Inflammatory macrophage treated with lipopolysaccharide for 4 hours (primary cell): ENCODE results near the gene NDUFS2.
"Not testable (repeated sequence)": the region's sequence is repeated elsewhere in the genome, so short reads cannot be mapped to it uniquely, and the experiment has no call there.

Source experiments
- DNase-seq: peaks from one replicate; pipeline ENCODE4 v3.0.0-alpha.2; 2020

NDUFS2 gene

DNA sequence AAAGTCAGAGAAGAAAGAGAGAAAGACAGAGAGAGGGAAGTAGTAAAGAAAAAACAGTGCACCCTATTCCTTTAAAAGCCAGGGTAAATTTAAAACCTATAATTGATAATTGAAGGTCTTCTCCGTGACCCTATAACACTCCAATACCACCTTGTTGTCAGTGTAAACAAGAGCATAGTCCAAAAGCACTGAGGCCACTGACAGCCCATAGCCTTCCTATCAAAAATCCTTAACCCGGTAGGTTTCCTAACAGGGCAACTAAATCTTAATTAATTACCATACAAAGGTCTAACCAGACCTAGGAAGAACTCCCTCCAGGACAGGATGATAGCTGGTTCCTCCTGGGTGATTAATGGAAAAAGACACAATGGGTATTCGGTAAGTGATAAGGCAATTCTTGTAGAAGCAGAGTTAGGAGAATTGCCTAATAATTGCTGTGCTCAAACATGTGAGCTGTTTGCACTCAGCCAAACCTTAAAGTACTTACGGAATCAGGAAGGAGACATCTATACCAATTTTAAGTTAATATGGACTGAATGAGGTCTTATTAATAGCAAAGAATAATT, 53.9 kb downstream of the NDUFS2 start:
- not testable (repeated sequence) for DNase-seq

DNA sequence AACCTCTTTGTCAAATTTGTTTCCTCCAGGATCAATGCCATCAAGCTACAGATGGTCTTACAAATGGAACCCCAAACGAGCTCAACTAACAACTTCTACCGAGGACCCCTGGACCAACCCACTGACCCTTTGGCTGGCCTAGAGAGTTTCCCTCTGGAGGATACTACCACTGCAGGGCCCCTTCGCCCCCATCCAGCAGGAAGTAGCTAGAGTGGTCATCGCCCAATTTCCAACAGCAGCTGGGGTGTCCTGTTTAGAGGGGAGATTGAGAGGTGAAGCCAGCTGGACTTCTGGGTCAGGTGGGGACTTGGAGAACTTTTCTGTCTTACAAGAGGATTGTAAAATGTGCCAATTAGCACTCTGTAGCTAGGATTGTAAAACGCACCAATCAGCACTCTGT, 54.9 kb downstream of the NDUFS2 start:
- DNase-seq, result not testable (repeated sequence)

DNA sequence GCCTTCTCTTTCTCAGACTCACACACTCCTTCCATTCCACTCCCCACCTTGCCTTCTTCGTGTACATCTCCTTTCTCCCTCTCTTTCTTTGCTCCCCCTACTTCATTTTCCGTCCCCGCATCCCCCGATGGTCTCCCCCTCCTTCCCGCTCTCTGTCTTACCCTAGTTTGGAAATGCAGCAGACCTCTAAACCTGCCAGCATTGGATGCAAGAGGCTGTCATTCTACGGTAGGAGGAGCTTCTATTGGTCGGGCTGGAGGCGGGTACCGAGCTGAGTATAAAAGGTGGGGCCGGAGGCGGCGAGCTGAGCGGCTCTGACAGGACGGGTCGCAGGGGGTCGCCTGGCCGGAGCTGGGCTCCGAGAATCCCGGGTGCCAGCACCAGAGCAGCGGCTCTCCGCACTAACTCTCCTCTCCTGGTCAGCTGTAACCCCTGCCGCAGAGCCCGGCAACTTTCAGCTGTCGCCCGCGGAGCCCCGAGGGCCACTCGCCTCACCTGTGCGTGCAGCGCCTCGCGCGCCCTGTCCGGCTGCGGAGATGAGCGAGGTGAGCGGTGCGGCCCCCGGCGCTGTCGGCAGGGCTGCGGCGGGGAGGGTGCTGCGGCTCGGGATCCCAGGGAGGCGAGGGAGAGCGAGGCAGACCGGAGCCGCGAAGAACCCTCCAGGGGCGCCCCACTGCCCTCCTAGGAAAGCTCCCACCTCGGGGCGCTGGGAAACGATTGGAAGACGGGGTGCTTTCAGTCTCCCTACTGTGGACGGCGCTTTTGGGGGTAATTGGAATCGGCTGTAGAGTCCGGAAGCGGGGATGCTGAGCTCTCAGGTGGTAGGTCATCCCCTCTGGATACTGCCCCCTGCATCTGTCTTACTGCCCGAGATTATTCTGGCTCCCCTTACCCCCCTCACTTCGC, 56.5 kb downstream of the NDUFS2 start, which contains the start of gene PCP4L1:
Gene PCP4L1 (plus strand): TSS at position 307 of the 906 bp plus-strand sequence. CDS start 230 bp downstream, at position 537.
- peak; percentile 49 for DNase-seq

DNA sequence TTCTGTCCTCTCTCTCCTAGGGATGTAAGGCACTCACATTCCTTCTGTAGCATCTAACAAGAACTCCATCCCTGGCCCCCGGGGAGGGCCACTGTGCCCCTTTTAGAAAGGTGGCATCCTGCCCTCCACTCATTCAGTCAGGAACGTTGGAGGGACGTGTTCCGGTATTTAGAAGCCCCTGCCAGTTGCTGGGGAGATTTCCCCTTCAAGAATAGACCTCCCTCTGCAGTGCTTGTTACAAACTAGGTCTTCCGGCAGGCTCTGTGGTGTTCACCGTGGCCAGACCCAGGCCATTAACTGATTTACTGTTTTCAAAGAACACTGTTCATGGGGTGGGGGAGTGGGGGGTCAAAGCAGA, 57.2 kb downstream of the NDUFS2 start:
- no peak for DNase-seq

DNA sequence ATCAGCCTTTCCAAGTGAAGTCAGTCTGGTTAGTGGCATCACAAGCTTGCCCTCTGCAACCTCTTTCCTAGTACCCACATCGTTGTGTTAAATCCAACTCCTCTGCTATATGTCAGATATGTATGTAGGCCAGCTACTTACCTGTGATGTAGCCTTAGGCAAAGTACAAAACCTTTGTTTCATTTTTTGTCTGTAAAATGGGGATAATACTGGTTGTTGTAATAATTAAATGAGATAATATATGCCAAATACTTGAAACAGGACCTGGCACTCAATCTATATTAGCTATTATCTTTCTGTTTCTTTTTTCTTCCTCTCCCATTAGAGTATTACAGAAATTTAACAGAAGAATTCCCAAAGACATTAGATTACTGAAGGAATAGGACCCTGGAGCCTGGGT, 57.6 kb downstream of the NDUFS2 start:
- DNase-seq, result no peak

DNA sequence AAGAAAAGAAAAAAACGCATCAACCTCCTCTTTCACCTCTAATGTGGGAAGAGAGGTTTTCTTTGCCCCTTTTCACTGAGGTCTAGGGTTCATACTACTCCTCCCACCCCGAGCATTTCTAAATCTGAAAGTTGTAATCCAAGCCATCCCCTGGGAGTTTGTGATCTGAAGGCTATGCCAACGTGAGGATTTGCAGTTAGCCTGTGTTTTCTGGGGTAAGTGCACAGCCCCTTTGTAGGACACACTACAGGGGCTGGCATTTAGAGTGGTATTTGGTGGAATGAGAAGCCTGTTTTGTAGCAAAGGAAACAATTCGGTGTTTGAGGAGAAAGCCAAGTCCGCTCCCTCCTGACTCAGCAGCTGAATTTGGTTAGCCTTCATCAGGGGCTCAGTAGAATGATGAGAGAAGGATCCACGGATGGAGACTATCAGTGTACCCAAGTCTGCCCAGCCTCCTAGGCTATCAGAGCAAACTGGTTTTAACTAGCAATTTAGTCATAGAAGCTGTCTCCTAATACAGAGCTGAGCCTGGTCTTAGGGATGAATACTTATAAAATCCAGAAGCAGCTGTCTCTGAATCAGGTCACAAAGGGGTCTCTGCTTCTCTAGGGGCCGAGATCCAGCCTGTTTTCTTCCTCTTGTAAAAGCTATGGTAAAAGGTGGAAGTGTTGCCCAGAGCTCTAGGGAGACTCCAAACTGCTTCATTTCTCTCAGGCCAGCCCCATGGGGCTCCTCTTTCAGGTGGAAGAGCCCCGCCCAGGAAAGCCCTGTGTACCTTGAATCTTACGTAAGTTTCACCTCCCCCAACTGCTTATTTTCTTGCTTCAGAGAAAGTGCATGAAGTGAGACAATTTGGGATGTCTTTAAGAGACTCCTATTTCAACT, 58.5 kb downstream of the NDUFS2 start:
- no peak for DNase-seq

DNA sequence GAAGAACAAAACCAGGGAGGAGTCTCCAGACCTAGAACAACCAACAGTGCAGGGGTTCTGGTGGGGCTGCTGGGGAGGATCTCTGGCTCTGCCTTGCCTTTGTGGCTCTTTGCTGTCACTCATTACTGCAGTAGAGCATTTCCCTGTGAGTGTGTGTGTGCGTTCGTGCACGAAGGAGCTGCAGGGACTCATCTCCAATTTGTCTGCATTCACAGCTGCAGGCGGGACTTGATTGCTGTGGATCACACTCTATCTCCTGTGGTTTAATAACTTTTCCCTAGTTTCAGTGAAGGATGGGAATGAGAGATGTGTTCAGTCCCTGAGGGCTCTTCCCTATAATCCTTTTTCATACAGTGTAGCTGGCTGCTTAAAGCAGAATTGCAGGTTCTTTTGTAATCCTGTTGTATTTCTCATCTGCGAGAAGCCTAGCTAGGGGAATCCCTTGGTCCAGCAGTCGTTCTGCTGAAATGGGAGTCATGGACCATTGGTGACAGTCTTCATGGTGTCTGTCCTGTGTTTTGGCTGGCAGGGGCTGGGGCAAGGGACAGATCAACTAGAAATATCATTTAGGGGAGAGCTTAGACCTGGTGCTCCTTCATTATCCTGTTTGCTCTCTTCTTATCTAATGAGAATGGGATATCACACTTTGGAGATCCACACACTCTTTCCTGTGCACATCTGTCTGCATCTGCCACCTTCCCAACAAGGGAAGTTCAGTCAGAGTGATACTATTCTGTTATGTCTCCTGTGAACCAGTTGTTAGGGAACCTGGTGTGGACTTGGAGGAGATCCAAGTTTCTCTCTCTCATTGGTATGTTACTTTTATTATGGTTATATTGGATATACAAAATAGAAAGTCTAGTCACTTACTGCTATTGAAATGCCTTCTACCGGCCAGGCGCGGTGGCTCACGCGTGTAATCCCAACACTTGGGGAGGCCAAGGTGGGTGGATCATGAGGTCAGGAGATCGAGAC, 59.4 kb downstream of the NDUFS2 start:
- peak; percentile 12 for DNase-seq
